Fibroblast of lung (primary cell): ENCODE results near the gene ROR2. TPM values are rescaled to one million over a fixed set of nuclear protein-coding genes. Genes with fewer than 3 reads are reported as not detected.
"Not testable (repeated sequence)": the region's sequence is repeated elsewhere in the genome, so short reads cannot be mapped to it uniquely, and the experiment has no call there.

Source experiments
- DNase-seq, 2 donors: peaks; one replicate each; pipeline versions ENCODE4 v3.0.0 to v3.0.0-alpha.2; 2010; ENCODE audit warnings: low read depth in 2 of 2
- H2AFZ ChIP-seq: 2 replicates; pipeline ENCODE4 v1.5.1; 2012; ENCODE audit warnings: low read length, control low read depth, inconsistent platforms
- H3K27ac ChIP-seq: 2 replicates; pipeline ENCODE4 v1.5.1; 2011; ENCODE audit warnings: low read length, control low read depth; ENCODE audit not compliant: insufficient read depth
- H3K27me3 ChIP-seq: 2 replicates; pipeline ENCODE4 v1.5.1; 2011; ENCODE audit warnings: mild to moderate bottlenecking, low read length; ENCODE audit not compliant: control insufficient read depth, insufficient read depth
- H3K36me3 ChIP-seq: 2 replicates; pipeline ENCODE4 v1.5.1; 2011; ENCODE audit warnings: low read length; ENCODE audit not compliant: control insufficient read depth, insufficient read depth
- H3K4me1 ChIP-seq: 2 replicates; pipeline ENCODE4 v1.5.1; 2011; ENCODE audit warnings: low read length; ENCODE audit not compliant: control insufficient read depth, insufficient read depth; ENCODE audit errors: extremely low read depth
- H3K4me2 ChIP-seq: 2 replicates; pipeline ENCODE4 v1.5.1; 2011; ENCODE audit warnings: low read length, control low read depth; ENCODE audit not compliant: insufficient read depth; ENCODE audit errors: extremely low read depth
- H3K4me3 ChIP-seq, 4 experiments: fragments of 200-600 bp in 1 of 4; sonication (generic) in 1 of 4; replicated peaks in 1 of 4; 2 replicates each; pipeline ENCODE4 v1.5.1; 2011 to 2016; ENCODE audit warnings: low read length in 4 of 4, low read depth in 3 of 4, mild to moderate bottlenecking in 3 of 4, control low read depth in 2 of 4, inconsistent platforms in 1 of 4, mixed read lengths in 1 of 4; ENCODE audit not compliant: insufficient read depth in 1 of 4; ENCODE audit errors: control extremely low read depth in 1 of 4
- H3K79me2 ChIP-seq: 2 replicates; pipeline ENCODE4 v1.5.1; 2012; ENCODE audit warnings: mild to moderate bottlenecking, low read length, inconsistent platforms; ENCODE audit not compliant: control insufficient read depth, insufficient read depth
- H3K9ac ChIP-seq: 2 replicates; pipeline ENCODE4 v1.5.1; 2011; ENCODE audit warnings: mild to moderate bottlenecking, low read length, control low read depth; ENCODE audit not compliant: insufficient read depth
- H3K9me3 ChIP-seq: 2 replicates; pipeline ENCODE4 v1.5.1; 2012; ENCODE audit warnings: low read depth, low read length; ENCODE audit not compliant: control insufficient read depth, insufficient read depth
- H4K20me1 ChIP-seq: 2 replicates; pipeline ENCODE4 v1.5.1; 2011; ENCODE audit warnings: low read length; ENCODE audit not compliant: control insufficient read depth, insufficient read depth; ENCODE audit errors: extremely low read depth
- EZH2 ChIP-seq: IDR thresholded peaks from 2 replicates; pipeline ENCODE4 v1.5.1; 2012; ENCODE audit warnings: low read length, control low read depth, mild to moderate bottlenecking; ENCODE audit errors: missing control alignments
- polyA plus RNA-seq, 2 donors: library from polyadenylated mRNA; depleted of rRNA in 1 of 2; stranded (reverse) in 1 of 2; unstranded in 1 of 2; fragments of >200 nt; gene quantifications; 2 replicates each; pipeline ENCODE4 v1.2.1, GENCODE V29; 2011 to 2012; ENCODE audit warnings: missing spikeins in 1 of 2
- total RNA-seq: library from RNA; depleted of rRNA; stranded (reverse); fragments of >200 nt; gene quantifications from 2 replicates; pipeline ENCODE4 v1.2.1, GENCODE V29; 2014
- TF ChIP-seq, protein P1 (sequence below), 2 donors: IDR thresholded peaks in 1 of 2; conservative IDR thresholded peaks in 1 of 2; 1 replicate in 1 of 2; 2 replicates in 1 of 2; pipeline ENCODE4 v1.5.1; 2011 to 2012; ENCODE audit warnings: low read length in 2 of 2, control low read depth in 1 of 2, inconsistent platforms in 1 of 2, low read depth in 1 of 2, mild to moderate bottlenecking in 1 of 2

Gene ROR2
- total and polyA plus RNA-seq, 2 donors (not counting 1 experiment from before 2014, with no cell fraction given) = 2.3 to 27.9 TPM

DNA sequence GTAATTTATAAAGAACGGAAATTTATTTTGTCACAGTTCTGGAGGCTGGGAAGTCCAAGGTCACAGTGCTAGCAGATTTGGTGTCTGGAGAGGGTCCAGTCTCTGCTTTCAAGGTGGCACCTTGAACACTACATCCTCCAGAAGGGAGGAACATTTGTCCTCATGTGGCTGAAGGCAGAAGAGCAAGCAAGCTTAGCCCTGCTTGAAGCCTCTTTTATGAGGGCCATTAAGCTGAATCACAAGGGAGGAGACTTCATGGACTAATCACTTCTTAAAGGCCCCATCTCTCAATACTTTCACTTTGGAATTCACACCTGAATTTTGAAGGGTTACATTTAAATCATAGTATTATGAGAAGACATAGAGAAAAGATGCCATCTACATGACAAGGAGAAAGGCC lies 311.0 kb downstream of the ROR2 start:
- no peak overlapping the region for H2AFZ ChIP-seq
- H3K36me3 ChIP-seq = no peaks in the 10 kb centered on the region
- H3K27me3 ChIP-seq = no peaks in the 10 kb centered on the region
- no peak overlapping the region for H3K4me2 ChIP-seq
- no peak overlapping the region for H3K27ac ChIP-seq
- H3K4me3 ChIP-seq = no peak overlapping the region
- no peaks in the 10 kb centered on the region for H3K9me3 ChIP-seq
- no peaks in the 10 kb centered on the region for H3K79me2 ChIP-seq
- H4K20me1 ChIP-seq = no peaks in the 10 kb centered on the region
- DNase-seq = no peak
- TF ChIP-seq, protein P1, sequence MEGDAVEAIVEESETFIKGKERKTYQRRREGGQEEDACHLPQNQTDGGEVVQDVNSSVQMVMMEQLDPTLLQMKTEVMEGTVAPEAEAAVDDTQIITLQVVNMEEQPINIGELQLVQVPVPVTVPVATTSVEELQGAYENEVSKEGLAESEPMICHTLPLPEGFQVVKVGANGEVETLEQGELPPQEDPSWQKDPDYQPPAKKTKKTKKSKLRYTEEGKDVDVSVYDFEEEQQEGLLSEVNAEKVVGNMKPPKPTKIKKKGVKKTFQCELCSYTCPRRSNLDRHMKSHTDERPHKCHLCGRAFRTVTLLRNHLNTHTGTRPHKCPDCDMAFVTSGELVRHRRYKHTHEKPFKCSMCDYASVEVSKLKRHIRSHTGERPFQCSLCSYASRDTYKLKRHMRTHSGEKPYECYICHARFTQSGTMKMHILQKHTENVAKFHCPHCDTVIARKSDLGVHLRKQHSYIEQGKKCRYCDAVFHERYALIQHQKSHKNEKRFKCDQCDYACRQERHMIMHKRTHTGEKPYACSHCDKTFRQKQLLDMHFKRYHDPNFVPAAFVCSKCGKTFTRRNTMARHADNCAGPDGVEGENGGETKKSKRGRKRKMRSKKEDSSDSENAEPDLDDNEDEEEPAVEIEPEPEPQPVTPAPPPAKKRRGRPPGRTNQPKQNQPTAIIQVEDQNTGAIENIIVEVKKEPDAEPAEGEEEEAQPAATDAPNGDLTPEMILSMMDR (conservative IDR thresholded peaks at IDR 0.05 in 1 of 2, IDR thresholded peaks at IDR 0.05 in 1 of 2; ENCODE audit: low read depth in 1 of 2, low read length in 2 of 2) = no peak
- no peak for TF ChIP-seq EZH2
- H3K4me1 ChIP-seq = no peaks in the 10 kb centered on the region
- H3K9ac ChIP-seq = no peak overlapping the region

DNA sequence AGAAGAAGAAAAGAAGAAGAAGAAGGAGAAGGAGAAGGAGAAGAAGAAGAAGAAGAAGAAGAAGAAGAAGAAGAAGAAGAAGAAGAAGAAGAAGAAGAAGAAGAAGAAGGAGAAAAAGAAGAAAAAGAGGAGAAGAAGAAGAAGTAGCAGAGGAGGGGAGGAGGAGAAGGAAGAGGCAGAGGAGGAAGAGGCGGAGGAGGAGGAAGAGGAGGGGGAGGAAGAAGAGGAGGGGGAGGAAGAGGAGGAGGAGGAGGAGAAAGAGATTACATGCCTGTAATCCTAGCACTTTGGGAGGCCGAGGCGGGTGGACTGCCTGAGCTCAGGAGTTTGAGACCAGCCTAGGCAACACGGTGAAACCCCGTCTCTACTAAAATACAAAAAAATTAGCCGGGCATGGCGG lies 315.2 kb downstream of the ROR2 start:
- not testable (repeated sequence) for H3K9ac ChIP-seq, H2AFZ ChIP-seq, H3K27ac ChIP-seq, H3K36me3 ChIP-seq, H4K20me1 ChIP-seq, H3K9me3 ChIP-seq, H3K4me3 ChIP-seq, H3K79me2 ChIP-seq, H3K27me3 ChIP-seq, H3K4me2 ChIP-seq, H3K4me1 ChIP-seq, DNase-seq

GRCh38 chr9:91629718-91630117 lies 320.3 kb downstream of the ROR2 start:
- Histone ChIP-seq H3K79me2 (no peaks in the 10 kb centered on the region), H3K27ac (no peak overlapping the region), H4K20me1 (no peaks in the 10 kb centered on the region), H3K9ac (no peak overlapping the region), H2AFZ (no peak overlapping the region), H3K27me3 (no peaks in the 10 kb centered on the region), H3K36me3 (no peaks in the 10 kb centered on the region), H3K9me3 (no peaks in the 10 kb centered on the region), H3K4me2 (no peak overlapping the region), H3K4me3 (no peak overlapping the region), H3K4me1 (no peaks in the 10 kb centered on the region)
- DNase-seq = no peak
- no peak for TF ChIP-seq EZH2
- TF ChIP-seq, protein P1 (conservative IDR thresholded peaks at IDR 0.05 in 1 of 2, IDR thresholded peaks at IDR 0.05 in 1 of 2; ENCODE audit: low read depth in 1 of 2, low read length in 2 of 2) = no peak
